ENCODE results near the gene IQSEC3. TPM values are rescaled to one million over a fixed set of nuclear protein-coding genes. Genes with fewer than 3 reads are reported as not detected.
"Not testable (repeated sequence)": the region's sequence is repeated elsewhere in the genome, so short reads cannot be mapped to it uniquely, and the experiment has no call there.

The IQSEC3 gene
- total RNA-seq, 2 experiments from 2014 or later, result 0.86 to 1.0 TPM

DNA sequence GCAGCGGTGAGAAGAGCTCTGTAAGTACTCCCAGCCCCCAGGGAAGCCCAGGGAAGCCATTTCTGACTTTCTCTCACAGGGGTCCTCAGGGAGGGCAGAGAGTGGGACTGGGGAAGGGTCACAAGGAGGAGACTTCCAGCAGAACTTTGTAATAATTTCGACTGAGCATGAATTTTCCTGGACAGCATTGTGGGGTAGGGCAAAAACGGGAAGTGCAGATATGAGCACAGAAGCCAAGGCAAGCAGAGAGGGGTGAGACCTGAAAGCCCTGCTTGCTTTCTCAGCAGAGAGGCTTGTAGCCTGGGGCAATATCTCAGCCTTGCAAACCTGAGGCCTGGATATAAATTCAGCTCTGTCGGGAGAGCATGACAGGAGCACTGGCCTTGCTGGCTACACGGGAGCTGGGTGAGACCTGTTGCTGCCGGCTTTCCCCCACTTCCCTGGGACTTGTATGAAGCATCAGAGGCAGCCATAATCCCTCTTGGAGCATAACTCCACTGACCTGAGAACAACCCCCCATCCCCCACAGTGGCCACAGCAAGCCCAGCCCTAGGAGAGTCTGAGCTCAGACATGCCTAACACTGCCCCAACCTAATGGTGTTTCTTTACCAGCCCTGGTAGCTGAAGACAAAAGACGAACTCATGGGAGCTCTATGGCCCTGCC lies 9.8 kb upstream of the IQSEC3 start:
- CTCF ChIA-PET, result no interaction called here

DNA sequence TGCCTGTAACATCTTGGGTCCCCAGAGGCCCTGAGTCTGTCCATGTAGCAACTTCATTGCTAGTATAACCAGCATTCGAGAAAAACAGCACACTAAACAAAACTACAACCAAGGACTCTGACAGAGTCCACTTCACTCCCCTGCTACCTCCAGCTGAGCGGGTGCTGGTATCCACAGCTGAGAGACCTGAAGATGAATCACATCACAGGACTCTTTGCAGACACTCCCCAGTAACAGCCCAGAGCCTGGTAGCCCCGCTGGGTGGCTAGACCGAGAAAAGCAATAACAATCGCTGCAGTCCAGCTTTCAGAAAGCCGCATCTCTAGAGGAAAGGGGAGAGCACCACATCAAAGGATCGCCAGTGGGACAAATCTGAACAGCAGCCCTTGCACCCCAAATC lies 9.0 kb upstream of the IQSEC3 start:
- H3K36me3 Mint-ChIP-seq (ENCODE audit: low read depth), result peaks cover 1% of the 10 kb centered on the region
- no peak for DNase-seq
- intact Hi-C loops (cut with micrococcal nuclease), result no loop called here
- H3K4me3 Mint-ChIP-seq, result no peak overlapping the region
- H3K4me1 Mint-ChIP-seq (ENCODE audit: low read depth), result no peaks in the 10 kb centered on the region
- H3K27ac Mint-ChIP-seq, result no peak overlapping the region
- H3K27me3 Mint-ChIP-seq (ENCODE audit: low read depth), result peaks cover 71% of the 10 kb centered on the region
- peaks cover 17% of the 10 kb centered on the region for H3K9me3 Mint-ChIP-seq
- CTCF ChIA-PET, result no interaction called here

More for the DNA sequence above, 9.8 kb upstream of the IQSEC3 start:
- Mint-ChIP-seq H3K4me1 (ENCODE audit: low read depth) (no peaks in the 10 kb centered on the region), H3K36me3 (ENCODE audit: low read depth) (peaks cover 1% of the 10 kb centered on the region), H3K4me3 (no peak overlapping the region), H3K27me3 (ENCODE audit: low read depth) (peaks cover 72% of the 10 kb centered on the region), H3K27ac (no peak overlapping the region), H3K9me3 (peaks cover 17% of the 10 kb centered on the region)
- intact Hi-C loops (cut with micrococcal nuclease), result no loop called here
- no peak for DNase-seq

DNA sequence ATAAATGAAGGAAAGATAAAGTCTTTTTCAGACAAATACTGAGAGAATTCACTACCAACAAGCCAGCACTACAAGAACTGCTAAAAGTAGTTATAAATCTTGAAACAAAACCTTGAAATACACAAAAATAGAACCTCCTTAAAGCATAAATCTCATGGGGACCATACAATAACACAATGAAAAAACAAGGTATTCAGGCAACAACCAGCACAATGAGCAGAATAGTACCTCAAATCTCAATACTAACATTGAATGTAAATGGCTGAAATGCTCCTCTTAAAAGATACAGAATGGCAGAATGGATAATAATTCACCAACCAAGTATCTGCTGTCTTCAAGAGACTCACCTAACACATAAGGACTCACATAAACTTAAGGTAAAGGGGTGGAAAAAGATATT lies 7.7 kb upstream of the IQSEC3 start:
- Mint-ChIP-seq H3K4me3 (no peak overlapping the region), H3K4me1 (ENCODE audit: low read depth) (no peaks in the 10 kb centered on the region), H3K36me3 (ENCODE audit: low read depth) (peaks cover 1% of the 10 kb centered on the region), H3K9me3 (peaks cover 17% of the 10 kb centered on the region), H3K27me3 (ENCODE audit: low read depth) (peaks cover 64% of the 10 kb centered on the region), H3K27ac (no peak overlapping the region)
- CTCF ChIA-PET, result no interaction called here
- intact Hi-C loops (cut with micrococcal nuclease), result no loop called here
- no peak for DNase-seq

DNA sequence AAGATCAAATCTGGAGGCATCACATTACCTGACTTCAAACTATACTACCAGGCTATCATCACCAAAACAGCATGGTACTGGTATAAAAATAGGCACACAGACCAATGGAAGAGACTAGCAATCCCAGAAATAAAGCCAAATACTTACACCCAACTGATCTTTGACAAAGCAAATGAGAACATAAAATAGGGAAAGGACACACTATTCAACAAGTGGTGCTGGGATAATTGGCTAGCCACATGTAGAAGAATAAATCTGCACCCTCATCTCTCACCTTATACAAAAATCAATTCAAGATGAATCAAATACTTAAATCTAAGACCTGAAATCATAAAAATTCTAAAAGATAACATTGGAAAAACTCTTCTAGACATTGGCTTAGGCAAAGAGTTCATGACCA lies 4.7 kb upstream of the IQSEC3 start:
- H3K4me3 Mint-ChIP-seq; H3K4me1 Mint-ChIP-seq (ENCODE audit: low read depth); H3K27ac Mint-ChIP-seq; H3K36me3 Mint-ChIP-seq (ENCODE audit: low read depth); CTCF ChIA-PET; DNase-seq; intact Hi-C loops (cut with micrococcal nuclease): not testable (repeated sequence)
- Mint-ChIP-seq H3K9me3 (peaks cover 17% of the 10 kb centered on the region), H3K27me3 (ENCODE audit: low read depth) (peaks cover 55% of the 10 kb centered on the region)

DNA sequence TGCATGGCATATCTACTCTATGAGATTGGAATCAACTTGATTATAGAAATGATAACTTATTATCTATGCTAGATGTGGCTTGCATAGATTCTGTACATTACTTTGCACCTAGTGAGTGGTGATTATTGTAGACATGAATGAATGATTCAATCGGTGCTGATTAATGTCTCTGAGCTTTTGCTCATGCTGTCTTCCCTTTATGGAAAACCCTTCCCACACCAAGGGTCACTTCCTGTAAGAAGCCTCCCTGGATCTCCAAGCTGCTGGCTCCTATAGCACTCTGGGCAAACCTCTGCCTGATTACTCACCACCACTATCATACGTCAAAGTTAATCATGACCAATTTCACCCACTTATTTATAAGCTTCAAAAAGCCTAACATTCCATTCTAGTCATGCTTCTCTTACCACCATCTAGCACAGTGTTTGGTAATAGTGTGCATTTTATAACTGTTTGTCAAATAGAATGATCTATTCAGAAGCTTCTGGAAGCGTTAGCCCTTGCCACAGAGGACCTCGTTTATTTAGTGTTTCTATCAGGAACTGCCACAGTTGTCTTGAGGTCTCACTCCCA lies 990 bp upstream of the IQSEC3 start:
- CTCF ChIA-PET; intact Hi-C loops (cut with micrococcal nuclease); DNase-seq; H3K9me3 Mint-ChIP-seq; H3K27ac Mint-ChIP-seq; H3K4me3 Mint-ChIP-seq; H3K4me1 Mint-ChIP-seq (ENCODE audit: low read depth); H3K36me3 Mint-ChIP-seq (ENCODE audit: low read depth): not testable (repeated sequence)
- peaks cover 36% of the 10 kb centered on the region for H3K27me3 Mint-ChIP-seq (ENCODE audit: low read depth)

DNA sequence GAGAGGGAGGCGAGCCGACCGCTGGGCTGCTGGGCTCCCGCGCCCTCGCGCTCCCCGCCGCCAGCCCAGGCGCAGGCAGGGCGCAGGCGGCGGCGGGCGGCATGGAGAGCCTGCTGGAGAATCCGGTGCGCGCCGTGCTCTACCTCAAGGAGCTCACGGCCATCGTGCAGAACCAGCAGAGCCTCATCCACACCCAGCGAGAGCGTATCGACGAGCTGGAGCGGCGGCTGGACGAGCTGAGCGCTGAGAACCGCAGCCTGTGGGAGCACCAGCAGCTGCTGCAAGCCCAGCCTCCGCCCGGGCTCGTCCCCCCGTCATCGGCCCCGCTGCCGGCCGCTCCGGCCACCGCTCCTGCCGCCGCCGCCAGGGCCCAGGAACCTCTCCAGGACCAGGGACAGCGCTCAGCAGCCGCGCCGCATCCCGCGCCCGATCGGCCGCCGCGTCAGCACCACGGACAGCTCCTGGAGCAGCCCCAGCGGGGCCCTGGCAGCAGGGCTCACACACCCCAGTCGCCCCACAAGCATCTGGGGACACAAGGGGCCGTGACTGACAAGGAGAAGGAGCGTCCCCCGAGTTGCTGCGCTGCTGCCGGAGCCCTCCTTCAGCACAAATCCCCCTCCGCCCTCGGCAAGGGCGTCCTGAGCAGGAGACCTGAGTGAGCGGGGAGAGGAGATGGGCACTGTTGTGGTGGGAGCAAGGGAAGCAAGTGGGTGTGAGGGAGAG lies 376 bp downstream of the IQSEC3 start:
- H3K36me3 Mint-ChIP-seq (ENCODE audit: low read depth); H3K27ac Mint-ChIP-seq; CTCF ChIA-PET; intact Hi-C loops (cut with micrococcal nuclease); H3K4me3 Mint-ChIP-seq; H3K4me1 Mint-ChIP-seq (ENCODE audit: low read depth); H3K9me3 Mint-ChIP-seq: not testable (repeated sequence)
- H3K27me3 Mint-ChIP-seq (ENCODE audit: low read depth), result peaks cover 40% of the 10 kb centered on the region
- peak; percentile 26 for DNase-seq

DNA sequence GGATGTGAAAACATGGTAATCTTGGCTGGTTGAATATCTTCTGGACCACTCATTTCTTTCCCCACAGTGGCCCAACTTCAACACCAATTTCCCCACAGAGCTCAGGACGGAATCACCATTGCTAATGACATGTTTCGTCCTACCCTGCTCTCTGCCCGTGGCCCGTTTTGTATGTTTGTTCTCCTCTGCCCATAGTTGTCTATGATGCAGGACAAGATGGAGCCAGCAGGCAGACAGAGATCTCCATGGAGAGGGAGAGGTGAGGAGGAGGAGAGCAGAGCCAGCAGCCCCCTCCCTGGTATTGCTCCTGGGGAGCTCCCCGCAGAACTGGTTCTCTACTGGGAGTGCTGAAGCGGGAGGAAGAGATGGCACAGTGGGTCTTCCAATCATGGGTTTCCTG lies 3.1 kb downstream of the IQSEC3 start:
- H3K4me1 Mint-ChIP-seq (ENCODE audit: low read depth); H3K27ac Mint-ChIP-seq; H3K36me3 Mint-ChIP-seq (ENCODE audit: low read depth); CTCF ChIA-PET; intact Hi-C loops (cut with micrococcal nuclease); H3K4me3 Mint-ChIP-seq; DNase-seq; H3K9me3 Mint-ChIP-seq: not testable (repeated sequence)
- H3K27me3 Mint-ChIP-seq (ENCODE audit: low read depth), result peaks cover 40% of the 10 kb centered on the region

DNA sequence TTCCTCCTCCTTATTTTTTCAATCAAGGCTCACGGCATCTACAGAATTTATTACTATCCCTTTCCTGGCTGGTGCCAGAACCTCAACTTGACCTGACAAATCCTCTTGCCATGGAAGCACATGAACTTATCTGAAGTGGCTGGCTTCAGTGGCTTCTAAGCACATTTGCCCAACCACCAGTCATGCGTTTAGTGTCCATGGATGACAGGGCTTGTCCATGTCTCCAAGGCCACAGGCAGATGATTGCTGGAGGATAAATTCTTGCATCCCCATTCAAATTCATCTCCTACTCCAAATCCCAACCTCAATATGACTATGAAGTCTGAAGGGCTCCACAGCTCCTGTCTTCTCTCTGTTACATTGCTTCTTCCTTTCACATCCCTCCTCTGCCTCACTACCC lies 4.0 kb downstream of the IQSEC3 start:
- H3K4me1 Mint-ChIP-seq (ENCODE audit: low read depth); intact Hi-C loops (cut with micrococcal nuclease); DNase-seq; H3K36me3 Mint-ChIP-seq (ENCODE audit: low read depth); H3K27ac Mint-ChIP-seq; H3K9me3 Mint-ChIP-seq; H3K4me3 Mint-ChIP-seq; CTCF ChIA-PET: not testable (repeated sequence)
- peaks cover 39% of the 10 kb centered on the region for H3K27me3 Mint-ChIP-seq (ENCODE audit: low read depth)

DNA sequence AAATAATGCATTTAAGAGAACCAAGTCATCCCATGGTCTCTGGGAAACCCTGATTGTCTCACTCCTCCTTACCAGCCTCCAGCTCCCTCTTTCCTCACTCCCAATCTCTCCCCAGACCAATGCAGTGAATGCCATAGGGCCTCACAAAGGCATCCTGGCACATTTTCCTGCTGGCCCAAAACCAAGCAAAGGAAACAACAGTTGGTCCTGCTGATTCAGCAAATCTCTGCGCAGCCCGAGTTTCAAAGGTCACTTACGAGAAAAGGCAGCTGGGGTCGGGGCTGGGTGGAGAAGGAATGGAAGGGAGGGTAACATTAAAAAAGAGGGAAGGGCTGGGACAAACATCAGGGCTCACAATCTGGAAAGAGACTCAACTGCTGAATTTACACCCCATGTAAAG lies 5.5 kb downstream of the IQSEC3 start:
- H3K36me3 Mint-ChIP-seq (ENCODE audit: low read depth); H3K4me1 Mint-ChIP-seq (ENCODE audit: low read depth); intact Hi-C loops (cut with micrococcal nuclease); H3K4me3 Mint-ChIP-seq; H3K27ac Mint-ChIP-seq; DNase-seq; CTCF ChIA-PET; H3K9me3 Mint-ChIP-seq: not testable (repeated sequence)
- peaks cover 40% of the 10 kb centered on the region for H3K27me3 Mint-ChIP-seq (ENCODE audit: low read depth)

DNA sequence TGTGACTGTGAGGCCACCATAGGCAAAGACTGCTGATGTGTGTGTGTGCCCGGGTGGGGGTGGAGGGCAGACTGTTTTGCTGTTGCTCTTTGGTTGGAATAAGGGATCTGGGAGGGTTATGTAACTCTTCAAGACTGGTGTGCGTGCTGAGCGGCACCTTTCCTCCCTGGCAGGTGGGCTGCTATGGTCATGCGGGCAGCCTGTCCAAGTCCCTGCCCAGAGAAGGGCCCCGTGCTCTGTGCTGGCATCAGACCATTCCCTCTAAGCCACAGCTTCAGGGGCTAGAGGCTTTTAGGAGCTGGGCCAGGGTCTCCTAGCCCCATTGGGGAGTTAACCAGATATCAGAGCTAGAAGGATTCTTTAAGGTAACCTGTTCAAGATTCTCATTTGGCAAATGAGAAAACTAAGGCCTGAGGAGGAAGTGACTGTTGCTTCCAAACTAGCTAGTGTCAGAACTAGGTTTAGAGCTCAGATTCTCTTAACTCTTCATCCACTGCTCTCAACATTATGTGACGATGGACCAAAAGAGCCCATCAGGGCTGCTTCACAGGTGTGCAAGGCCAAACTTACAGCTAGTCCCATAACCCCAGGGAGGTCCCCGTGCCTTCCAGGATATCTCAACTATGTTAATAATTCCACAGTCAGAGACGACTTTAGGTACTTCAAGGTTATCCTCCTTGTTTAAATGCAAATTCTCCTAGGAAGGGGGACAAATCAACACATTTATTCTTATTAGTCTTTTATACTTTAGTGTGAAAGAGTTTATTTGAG lies 8.0 kb downstream of the IQSEC3 start:
- H3K4me1 Mint-ChIP-seq (ENCODE audit: low read depth); DNase-seq; CTCF ChIA-PET; H3K4me3 Mint-ChIP-seq; H3K36me3 Mint-ChIP-seq (ENCODE audit: low read depth); H3K27ac Mint-ChIP-seq; H3K9me3 Mint-ChIP-seq; intact Hi-C loops (cut with micrococcal nuclease): not testable (repeated sequence)
- peaks cover 42% of the 10 kb centered on the region for H3K27me3 Mint-ChIP-seq (ENCODE audit: low read depth)

DNA sequence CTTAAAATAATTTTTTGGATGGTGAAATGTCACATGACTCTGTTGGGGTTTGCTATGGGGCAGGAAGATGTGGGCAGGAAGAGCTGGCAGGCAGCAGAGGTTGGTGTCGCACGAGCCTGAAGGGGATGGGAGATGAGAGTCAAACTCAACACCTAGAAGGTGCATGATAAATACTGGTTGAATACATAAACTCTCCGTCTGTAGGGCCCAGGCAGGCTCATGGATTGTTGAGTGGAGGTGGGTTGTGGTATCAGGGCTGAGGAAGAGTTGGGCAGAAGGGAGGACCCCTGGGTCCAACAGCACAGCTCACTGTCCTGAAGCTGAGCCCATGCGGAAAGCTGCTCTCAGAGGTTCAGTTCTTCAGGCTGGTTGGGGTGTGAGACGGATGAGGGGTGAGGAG lies 9.0 kb downstream of the IQSEC3 start:
- H3K27ac Mint-ChIP-seq; H3K9me3 Mint-ChIP-seq; H3K4me1 Mint-ChIP-seq (ENCODE audit: low read depth); H3K36me3 Mint-ChIP-seq (ENCODE audit: low read depth); DNase-seq; intact Hi-C loops (cut with micrococcal nuclease); H3K4me3 Mint-ChIP-seq: not testable (repeated sequence)
- H3K27me3 Mint-ChIP-seq (ENCODE audit: low read depth), result peaks cover 41% of the 10 kb centered on the region
- CTCF ChIA-PET, result interaction anchor here (0.6 kb wide), 1 partner anchor 8 kb away, joined by 3 read pairs; no protein-coding TSS in a partner anchor

DNA sequence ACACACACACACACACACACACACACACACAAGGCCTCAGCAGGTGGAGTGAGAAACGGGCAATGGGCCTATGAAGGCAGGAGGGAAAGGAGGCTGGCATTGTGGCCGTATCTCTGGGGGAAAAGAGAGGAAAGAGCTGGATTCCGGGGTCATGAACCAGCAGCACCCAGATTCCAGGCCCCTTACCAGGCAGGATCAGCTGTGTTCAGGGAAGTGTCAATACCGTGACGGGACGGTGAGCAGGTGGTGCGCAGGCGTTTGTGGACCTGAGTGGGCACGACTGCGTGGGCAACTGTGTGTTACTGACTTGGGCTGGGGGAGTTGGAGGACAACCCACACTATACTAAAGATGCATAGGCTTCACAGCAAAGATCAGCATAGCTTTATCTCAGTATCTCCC lies 9.5 kb downstream of the IQSEC3 start:
- H3K36me3 Mint-ChIP-seq (ENCODE audit: low read depth); intact Hi-C loops (cut with micrococcal nuclease); H3K27ac Mint-ChIP-seq; H3K4me1 Mint-ChIP-seq (ENCODE audit: low read depth); DNase-seq; H3K4me3 Mint-ChIP-seq; H3K9me3 Mint-ChIP-seq: not testable (repeated sequence)
- H3K27me3 Mint-ChIP-seq (ENCODE audit: low read depth), result peaks cover 40% of the 10 kb centered on the region
- CTCF ChIA-PET, result interaction anchor here (0.6 kb wide), 1 partner anchor 8 kb away, joined by 3 read pairs; no protein-coding TSS in a partner anchor
